Natural killer cell (primary cell): ENCODE data around the gene OR7C1. TPM values are rescaled to one million over a fixed set of nuclear protein-coding genes. Genes with fewer than 3 reads are reported as not detected.
"Not testable (repeated sequence)": the region's sequence is repeated elsewhere in the genome, so short reads cannot be mapped to it uniquely, and the experiment has no call there.

Experiments used
- ATAC-seq, 3 donors: fragments of 150-1000 bp in 2 of 3; fragments of 200-7000 bp in 1 of 3; cut with Tn5 transposase; 1 replicate in 1 of 3; 2 replicates in 2 of 3; pipeline ENCODE4 v1.10.0; 2021; ENCODE audit warnings: mild to moderate bottlenecking in 2 of 3, moderate library complexity in 2 of 3
- DNase-seq, 2 donors: peaks; one replicate each; pipeline versions ENCODE4 v3.0.0 to v3.0.0-alpha.2; 2013 to 2021; ENCODE audit warnings: mixed read lengths in 1 of 2
- H3K27ac ChIP-seq: one replicate; pipeline ENCODE4 v1.5.1; 2013; ENCODE audit warnings: mild to moderate bottlenecking, low read length
- H3K27me3 ChIP-seq: one replicate; pipeline ENCODE4 v1.6.1; 2013; ENCODE audit warnings: low read length; ENCODE audit not compliant: control insufficient read depth, insufficient read depth
- H3K36me3 ChIP-seq: one replicate; pipeline ENCODE4 v1.6.1; 2013; ENCODE audit warnings: low read length; ENCODE audit not compliant: control insufficient read depth, insufficient read depth
- H3K4me1 ChIP-seq: one replicate; pipeline ENCODE4 v1.6.1; 2013; ENCODE audit warnings: low read length; ENCODE audit not compliant: control insufficient read depth, insufficient read depth
- H3K4me3 ChIP-seq: one replicate; pipeline ENCODE4 v1.5.1; 2013; ENCODE audit warnings: low read length
- H3K9me3 ChIP-seq: one replicate; pipeline ENCODE4 v1.6.1; 2013; ENCODE audit warnings: low read length; ENCODE audit not compliant: control insufficient read depth, insufficient read depth
- H3K27ac Mint-ChIP-seq, 2 donors: one replicate each; pipeline ENCODE4 v1.8.0; 2022; ENCODE audit warnings: mild to moderate bottlenecking in 2 of 2, mixed read lengths in 2 of 2, moderate library complexity in 1 of 2
- H3K27me3 Mint-ChIP-seq, 2 donors: one replicate each; pipeline ENCODE4 v1.8.0; 2022; ENCODE audit warnings: low read depth in 2 of 2, mixed read lengths in 2 of 2
- H3K36me3 Mint-ChIP-seq: one replicate; pipeline ENCODE4 v1.8.0; 2022; ENCODE audit warnings: mixed read lengths
- H3K4me1 Mint-ChIP-seq, 2 donors: one replicate each; pipeline ENCODE4 v1.8.0; 2022; ENCODE audit warnings: mixed read lengths in 2 of 2
- H3K4me3 Mint-ChIP-seq: one replicate; pipeline ENCODE4 v1.8.0; 2022; ENCODE audit warnings: mild to moderate bottlenecking, moderate library complexity, mixed read lengths
- H3K9me3 Mint-ChIP-seq, 2 donors: one replicate each; pipeline ENCODE4 v1.8.0; 2022; ENCODE audit warnings: mixed read lengths in 2 of 2
- WGBS: methylation state at CpG from one replicate; pipeline ENCODE4 v1.1.7; 2013; ENCODE audit warnings: missing lambda C conversion rate; ENCODE audit not compliant: insufficient coverage; 5-methylcytosine and 5-hydroxymethylcytosine counted together
- intact Hi-C: fragments of 100-400 bp; cut with micrococcal nuclease; formaldehyde crosslinking; loops from one replicate; pipeline ENCODE4 v1.14.2; 2022
- total RNA-seq, 4 donors: library from RNA; stranded (reverse); fragments of 120-200 nt in 1 of 4; gene quantifications; one replicate each; pipeline versions ENCODE4 v1.2.3 to v1.2.4, GENCODE V29; 2013 to 2022
- TF ChIP-seq, protein P1 (sequence below): fragments of 200-600 bp; IDR thresholded peaks from one replicate; pipeline ENCODE4 v1.8.0; 2022; ENCODE audit warnings: antibody characterized with exemption

Gene OR7C1
- total RNA-seq, 3 donors from 2014 or later (not counting 1 experiment from before 2014, with no cell fraction given) = not detected

DNA sequence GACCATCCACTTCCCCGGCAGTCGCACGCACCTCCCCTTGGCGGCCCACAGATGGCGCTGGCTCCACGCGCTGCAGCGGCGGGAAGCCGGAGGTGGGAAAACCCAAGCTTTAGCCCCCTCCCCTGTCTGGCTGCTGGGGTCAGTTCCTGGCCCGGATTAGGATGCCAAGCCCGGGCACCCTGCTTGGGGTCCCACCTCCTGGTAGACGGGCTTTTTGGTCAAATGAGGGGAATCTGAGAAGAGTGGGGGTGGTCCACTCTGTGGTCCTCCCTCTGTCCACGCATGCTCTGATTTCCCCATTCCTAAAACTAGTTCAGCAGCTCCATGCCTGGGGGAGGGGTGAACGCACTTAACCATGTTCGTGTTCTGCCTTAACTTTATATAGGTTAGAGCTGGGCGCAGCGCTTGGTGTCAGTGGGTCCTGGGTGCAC is 48.5 kb downstream of the OR7C1 start:
- peaks cover 40% of the 10 kb centered on the region for H3K4me1 ChIP-seq
- DNase-seq (peak in 1 of 2 donors; percentile 48), ATAC-seq (peak in 2 of 3 donors; percentile 52 to 63)
- peaks cover 0 to 13% of the 10 kb centered on the region in 2 donors for H3K27me3 Mint-ChIP-seq
- TF ChIP-seq, protein P1, sequence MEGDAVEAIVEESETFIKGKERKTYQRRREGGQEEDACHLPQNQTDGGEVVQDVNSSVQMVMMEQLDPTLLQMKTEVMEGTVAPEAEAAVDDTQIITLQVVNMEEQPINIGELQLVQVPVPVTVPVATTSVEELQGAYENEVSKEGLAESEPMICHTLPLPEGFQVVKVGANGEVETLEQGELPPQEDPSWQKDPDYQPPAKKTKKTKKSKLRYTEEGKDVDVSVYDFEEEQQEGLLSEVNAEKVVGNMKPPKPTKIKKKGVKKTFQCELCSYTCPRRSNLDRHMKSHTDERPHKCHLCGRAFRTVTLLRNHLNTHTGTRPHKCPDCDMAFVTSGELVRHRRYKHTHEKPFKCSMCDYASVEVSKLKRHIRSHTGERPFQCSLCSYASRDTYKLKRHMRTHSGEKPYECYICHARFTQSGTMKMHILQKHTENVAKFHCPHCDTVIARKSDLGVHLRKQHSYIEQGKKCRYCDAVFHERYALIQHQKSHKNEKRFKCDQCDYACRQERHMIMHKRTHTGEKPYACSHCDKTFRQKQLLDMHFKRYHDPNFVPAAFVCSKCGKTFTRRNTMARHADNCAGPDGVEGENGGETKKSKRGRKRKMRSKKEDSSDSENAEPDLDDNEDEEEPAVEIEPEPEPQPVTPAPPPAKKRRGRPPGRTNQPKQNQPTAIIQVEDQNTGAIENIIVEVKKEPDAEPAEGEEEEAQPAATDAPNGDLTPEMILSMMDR = peak; percentile 77
- H3K36me3 ChIP-seq = no peaks in the 10 kb centered on the region
- 30% methylated on average over 18 of the region's 18 CpGs for WGBS
- no peaks in the 10 kb centered on the region for H3K27me3 ChIP-seq
- peaks cover 16 to 22% of the 10 kb centered on the region in 2 donors for H3K4me1 Mint-ChIP-seq
- no peaks in the 10 kb centered on the region for H3K9me3 Mint-ChIP-seq
- no peak overlapping the region for H3K4me3 Mint-ChIP-seq
- no peak overlapping the region for H3K4me3 ChIP-seq
- no peak overlapping the region for H3K27ac Mint-ChIP-seq
- no peaks in the 10 kb centered on the region for H3K9me3 ChIP-seq
- intact Hi-C loops = no loop called here
- no peak overlapping the region for H3K27ac ChIP-seq
- no peaks in the 10 kb centered on the region for H3K36me3 Mint-ChIP-seq

DNA sequence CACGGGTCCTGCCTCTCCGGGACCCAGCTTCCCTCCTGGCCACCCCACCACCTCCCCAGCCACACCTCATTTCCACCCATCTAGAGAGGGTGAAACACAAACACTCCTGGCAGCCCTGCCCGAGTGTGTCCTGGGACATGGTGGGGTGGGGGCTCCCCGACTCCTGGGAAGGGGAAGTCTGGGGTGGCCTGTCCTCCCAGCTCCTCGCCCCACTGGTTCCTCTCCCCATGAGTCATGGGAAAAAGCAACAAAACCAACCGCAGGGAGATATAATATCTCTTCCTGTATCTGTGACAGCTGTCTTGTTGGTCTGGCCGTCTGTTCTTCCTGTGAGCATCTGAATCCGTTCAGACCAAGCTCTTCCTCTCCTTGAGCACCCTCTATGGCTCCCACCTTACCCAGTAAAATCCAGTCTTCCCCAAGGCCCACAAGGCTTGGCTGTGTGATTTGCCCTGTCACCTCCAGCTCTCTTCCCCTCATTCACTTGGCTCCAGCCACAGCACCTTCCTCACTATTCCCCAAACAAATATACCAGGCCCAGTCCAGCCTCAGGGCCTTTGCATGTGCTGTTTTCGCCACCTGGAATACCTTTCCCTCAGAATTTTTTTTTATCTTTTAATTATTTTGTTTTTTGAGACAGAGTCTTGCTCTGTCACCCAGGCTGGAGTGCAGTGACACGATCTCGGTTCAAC is 49.7 kb downstream of the OR7C1 start:
- H3K9me3 ChIP-seq, H3K36me3 ChIP-seq, intact Hi-C loops, H3K4me3 ChIP-seq, H3K36me3 Mint-ChIP-seq, H3K27me3 ChIP-seq, H3K9me3 Mint-ChIP-seq: not testable (repeated sequence)
- peak overlapping the region; percentile 54 for H3K4me3 Mint-ChIP-seq
- peaks cover 0 to 13% of the 10 kb centered on the region in 2 donors for H3K27me3 Mint-ChIP-seq
- peaks cover 16 to 22% of the 10 kb centered on the region in 2 donors for H3K4me1 Mint-ChIP-seq
- H3K4me1 ChIP-seq = peaks cover 40% of the 10 kb centered on the region
- peak overlapping the region in 1 of 2 donors; percentile 70 for H3K27ac Mint-ChIP-seq
- H3K27ac ChIP-seq = peak overlapping the region; percentile 43
- DNase-seq (peak in 1 of 2 donors; percentile 16), ATAC-seq (peak; percentile 52 to 83 (median 66))
- 36% methylated on average over 8 of the region's 11 CpGs for WGBS

DNA sequence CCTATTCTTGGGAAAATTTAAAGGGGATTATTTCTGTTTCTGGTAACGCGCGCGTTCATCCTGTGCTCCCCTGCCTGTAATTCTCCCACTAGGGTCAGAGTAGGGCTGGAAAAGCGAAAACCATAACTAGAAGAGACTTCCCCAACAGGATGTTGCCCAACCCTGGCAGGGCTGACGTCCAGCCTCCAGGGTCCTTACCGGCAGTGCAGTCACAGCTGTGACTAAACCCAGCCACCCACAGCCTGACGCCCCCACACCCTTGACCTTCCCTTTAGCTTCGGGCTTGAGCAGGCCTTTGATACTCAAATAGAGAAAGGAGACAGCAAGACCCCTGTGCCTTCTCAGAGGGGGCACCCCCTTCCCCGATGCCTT is 50.3 kb downstream of the OR7C1 start:
- H3K36me3 ChIP-seq, H3K27me3 ChIP-seq, H3K4me3 Mint-ChIP-seq, H3K9me3 Mint-ChIP-seq, intact Hi-C loops, DNase-seq, H3K9me3 ChIP-seq, H3K4me3 ChIP-seq, H3K36me3 Mint-ChIP-seq: not testable (repeated sequence)
- Histone ChIP-seq H3K4me1 (peaks cover 40% of the 10 kb centered on the region), H3K27ac (peak overlapping the region; percentile 43)
- peaks cover 16 to 22% of the 10 kb centered on the region in 2 donors for H3K4me1 Mint-ChIP-seq
- peak overlapping the region in 1 of 2 donors; percentile 70 for H3K27ac Mint-ChIP-seq
- ATAC-seq = peak; percentile 63 to 81 (median 65)
- WGBS = 20% methylated on average over 7 of the region's 10 CpGs
- peaks cover 0 to 13% of the 10 kb centered on the region in 2 donors for H3K27me3 Mint-ChIP-seq

GRCh38 chr19:14783410-14783998 is 51.5 kb downstream of the OR7C1 start:
- H3K27me3 ChIP-seq, H3K36me3 Mint-ChIP-seq, DNase-seq, H3K27ac Mint-ChIP-seq, H3K27ac ChIP-seq, H3K9me3 Mint-ChIP-seq, H3K4me3 ChIP-seq, H3K36me3 ChIP-seq, intact Hi-C loops, H3K9me3 ChIP-seq, H3K4me3 Mint-ChIP-seq: not testable (repeated sequence)
- peaks cover 8 to 13% of the 10 kb centered on the region in 2 donors for H3K27me3 Mint-ChIP-seq
- peaks cover 16 to 22% of the 10 kb centered on the region in 2 donors for H3K4me1 Mint-ChIP-seq
- WGBS = 42% methylated on average over 4 of the region's 8 CpGs
- ATAC-seq = peak in 1 of 3 donors; percentile 50
- H3K4me1 ChIP-seq = peaks cover 40% of the 10 kb centered on the region
